Measurements from ENCODE around the gene NKAPD1.

GRCh38 chr11:112085822-112086421 lies 11.8 kb downstream of the NKAPD1 start:
- TF ChIP-seq, protein P1, sequence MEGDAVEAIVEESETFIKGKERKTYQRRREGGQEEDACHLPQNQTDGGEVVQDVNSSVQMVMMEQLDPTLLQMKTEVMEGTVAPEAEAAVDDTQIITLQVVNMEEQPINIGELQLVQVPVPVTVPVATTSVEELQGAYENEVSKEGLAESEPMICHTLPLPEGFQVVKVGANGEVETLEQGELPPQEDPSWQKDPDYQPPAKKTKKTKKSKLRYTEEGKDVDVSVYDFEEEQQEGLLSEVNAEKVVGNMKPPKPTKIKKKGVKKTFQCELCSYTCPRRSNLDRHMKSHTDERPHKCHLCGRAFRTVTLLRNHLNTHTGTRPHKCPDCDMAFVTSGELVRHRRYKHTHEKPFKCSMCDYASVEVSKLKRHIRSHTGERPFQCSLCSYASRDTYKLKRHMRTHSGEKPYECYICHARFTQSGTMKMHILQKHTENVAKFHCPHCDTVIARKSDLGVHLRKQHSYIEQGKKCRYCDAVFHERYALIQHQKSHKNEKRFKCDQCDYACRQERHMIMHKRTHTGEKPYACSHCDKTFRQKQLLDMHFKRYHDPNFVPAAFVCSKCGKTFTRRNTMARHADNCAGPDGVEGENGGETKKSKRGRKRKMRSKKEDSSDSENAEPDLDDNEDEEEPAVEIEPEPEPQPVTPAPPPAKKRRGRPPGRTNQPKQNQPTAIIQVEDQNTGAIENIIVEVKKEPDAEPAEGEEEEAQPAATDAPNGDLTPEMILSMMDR (IDR thresholded peaks at IDR 0.05) = no peak
- TF ChIP-seq EZH2 (IDR thresholded peaks at IDR 0.05) = no peak
